SK-N-SH treated with all-trans-retinoic acid at 6 μM for 48 hours (cell line): Measurements from ENCODE around the gene PIGN.

Experiments
- ATAC-seq: fragments of 200-7000 bp; cut with Tn5 transposase; 3 replicates; pipeline ENCODE4 v1.9.1; 2020; ENCODE audit warnings: mild to moderate bottlenecking, moderate library complexity
- ARNTL ChIP-seq: fragments of 450-650 bp; formaldehyde crosslinking; IDR thresholded peaks from 2 replicates; pipeline ENCODE4 v1.5.0; 2020; ENCODE audit warnings: low read depth, mild to moderate bottlenecking, moderate library complexity, borderline replicate concordance
- BACH2 ChIP-seq: fragments of 250-450 bp; sonication (Bioruptor Pico); IDR thresholded peaks from 2 replicates; pipeline ENCODE4 v1.9.0; 2021; ENCODE audit warnings: mild to moderate bottlenecking, borderline replicate concordance
- CREB5 ChIP-seq: fragments of 250-450 bp; sonication (Bioruptor Pico); IDR thresholded peaks from 2 replicates; pipeline ENCODE4 v1.5.1; 2020; ENCODE audit warnings: low read depth, mild to moderate bottlenecking, moderate library complexity
- CSDC2 ChIP-seq: fragments of 250-450 bp; sonication (Bioruptor Pico); IDR thresholded peaks from 2 replicates; pipeline ENCODE4 v1.5.0; 2020; ENCODE audit warnings: mild to moderate bottlenecking, moderate library complexity
- CSRNP3 ChIP-seq: fragments of 250-450 bp; sonication (Bioruptor Pico); IDR thresholded peaks from 2 replicates; pipeline ENCODE4 v1.5.1; 2021; ENCODE audit warnings: mild to moderate bottlenecking, moderate library complexity
- ESRRG ChIP-seq: fragments of 250-450 bp; sonication (Bioruptor Pico); IDR thresholded peaks from 2 replicates; pipeline ENCODE4 v1.6.1; 2021; ENCODE audit warnings: mild to moderate bottlenecking
- GLIS3 ChIP-seq: fragments of 250-450 bp; sonication (Bioruptor Pico); IDR thresholded peaks from 2 replicates; pipeline ENCODE4 v1.5.0; 2020; ENCODE audit warnings: mild to moderate bottlenecking, moderate library complexity
- ISL1 ChIP-seq: fragments of 250-450 bp; sonication (Bioruptor Pico); IDR thresholded peaks from 2 replicates; pipeline ENCODE4 v2.1.2; 2022; ENCODE audit warnings: mild to moderate bottlenecking, moderate library complexity
- OSR1 ChIP-seq: fragments of 250-450 bp; sonication (Bioruptor Pico); IDR thresholded peaks from 2 replicates; pipeline ENCODE4 v1.8.0; 2022; ENCODE audit warnings: moderate library complexity, mild to moderate bottlenecking, inconsistent platforms
- PATZ1 ChIP-seq: fragments of 250-450 bp; sonication (Bioruptor Pico); IDR thresholded peaks from 2 replicates; pipeline ENCODE4 v1.8.0; 2020; ENCODE audit warnings: mild to moderate bottlenecking, moderate library complexity, borderline replicate concordance
- POU6F1 ChIP-seq: fragments of 250-450 bp; sonication (Bioruptor Pico); IDR thresholded peaks from 2 replicates; pipeline ENCODE4 v1.8.0; 2021; ENCODE audit warnings: low read depth, mild to moderate bottlenecking, moderate library complexity, borderline replicate concordance
- PPARA ChIP-seq: fragments of 250-450 bp; sonication (Bioruptor Pico); IDR thresholded peaks from 2 replicates; pipeline ENCODE4 v1.5.0; 2020; ENCODE audit warnings: mild to moderate bottlenecking, borderline replicate concordance
- RARB ChIP-seq: fragments of 250-450 bp; sonication (Bioruptor Pico); IDR thresholded peaks from 2 replicates; pipeline ENCODE4 v1.8.0; 2021; ENCODE audit warnings: mild to moderate bottlenecking, moderate library complexity
- SNAI2 ChIP-seq: fragments of 250-450 bp; sonication (Bioruptor Pico); IDR thresholded peaks from 2 replicates; pipeline ENCODE4 v1.5.0; 2020; ENCODE audit warnings: mild to moderate bottlenecking, moderate library complexity
- TCF4 ChIP-seq: fragments of 250-450 bp; sonication (Bioruptor Pico); IDR thresholded peaks from 2 replicates; pipeline ENCODE4 v1.8.0; 2021; ENCODE audit warnings: mild to moderate bottlenecking, moderate library complexity, borderline replicate concordance
- TOX ChIP-seq: fragments of 250-450 bp; sonication (Bioruptor Pico); IDR thresholded peaks from 2 replicates; pipeline ENCODE4 v1.8.0; 2021; ENCODE audit warnings: mild to moderate bottlenecking, moderate library complexity, borderline replicate concordance
- TSHZ2 ChIP-seq: fragments of 250-450 bp; sonication (Bioruptor Pico); IDR thresholded peaks from 2 replicates; pipeline ENCODE4 v1.5.0; 2020; ENCODE audit warnings: mild to moderate bottlenecking, moderate library complexity
- ZC3H10 ChIP-seq: fragments of 250-450 bp; sonication (Bioruptor Pico); IDR thresholded peaks from 2 replicates; pipeline ENCODE4 v1.5.1; 2021; ENCODE audit warnings: mild to moderate bottlenecking, moderate library complexity
- ZFP3 ChIP-seq: fragments of 250-450 bp; sonication (Bioruptor Pico); IDR thresholded peaks from 2 replicates; pipeline ENCODE4 v1.5.0; 2020; ENCODE audit warnings: mild to moderate bottlenecking, moderate library complexity
- ZFP30 ChIP-seq: fragments of 450-650 bp; formaldehyde crosslinking; IDR thresholded peaks from 2 replicates; pipeline ENCODE4 v1.5.0; 2022; ENCODE audit warnings: mild to moderate bottlenecking, moderate library complexity
- ZNF565 ChIP-seq: fragments of 450-650 bp; formaldehyde crosslinking; conservative IDR thresholded peaks from 2 replicates; pipeline ENCODE4 v1.5.0; 2020; ENCODE audit warnings: low read depth, mild to moderate bottlenecking, moderate library complexity
- ZNF70 ChIP-seq: fragments of 450-650 bp; formaldehyde crosslinking; IDR thresholded peaks from 2 replicates; pipeline ENCODE4 v1.5.0; 2020; ENCODE audit warnings: mild to moderate bottlenecking, moderate library complexity
- ZNF8 ChIP-seq: fragments of 450-650 bp; formaldehyde crosslinking; IDR thresholded peaks from 2 replicates; pipeline ENCODE4 v1.5.0; 2020; ENCODE audit warnings: mild to moderate bottlenecking, moderate library complexity

PIGN gene

GRCh38 chr18:62198259-62198658, 11.4 kb upstream of the PIGN start:
- no peak for TF ChIP-seq ISL1 (CRISPR knock-in tag)
- TF ChIP-seq TOX (CRISPR knock-in tag), result no peak
- TF ChIP-seq CREB5 (CRISPR knock-in tag), result no peak
- TF ChIP-seq ZNF70 (CRISPR knock-in tag), result no peak
- ATAC-seq, result no peak

- TF ChIP-seq RARB (CRISPR knock-in tag), result no peak
- TF ChIP-seq ZNF565, result no peak
- no peak for TF ChIP-seq ZNF70 (CRISPR knock-in tag)
- TF ChIP-seq ARNTL, result no peak
- TF ChIP-seq ZFP3 (CRISPR knock-in tag), result no peak
- no peak for TF ChIP-seq ESRRG (CRISPR knock-in tag)
- no peak for TF ChIP-seq ZC3H10 (CRISPR knock-in tag)
- TF ChIP-seq CSDC2 (CRISPR knock-in tag), result no peak
- no peak for TF ChIP-seq OSR1 (CRISPR knock-in tag)
- no peak for TF ChIP-seq SNAI2 (CRISPR knock-in tag)
- no peak for TF ChIP-seq CSRNP3 (CRISPR knock-in tag)
- TF ChIP-seq TOX (CRISPR knock-in tag), result no peak
- TF ChIP-seq ZNF8 (CRISPR knock-in tag), result no peak
- TF ChIP-seq PATZ1 (CRISPR knock-in tag), result no peak
- no peak for ATAC-seq
Observed at GRCh38 chr18:62196980-62197379, 10.1 kb upstream of the PIGN start.

- TF ChIP-seq ZFP30 (CRISPR knock-in tag) (no peak), SNAI2 (CRISPR knock-in tag) (no peak), TSHZ2 (CRISPR knock-in tag) (no peak), GLIS3 (CRISPR knock-in tag) (no peak), TOX (CRISPR knock-in tag) (no peak), ESRRG (CRISPR knock-in tag) (no peak), PPARA (CRISPR knock-in tag) (no peak), CREB5 (CRISPR knock-in tag) (no peak), TCF4 (CRISPR knock-in tag) (no peak), ISL1 (CRISPR knock-in tag) (no peak), ZNF8 (CRISPR knock-in tag) (no peak), BACH2 (CRISPR knock-in tag) (no peak), ZFP3 (CRISPR knock-in tag) (no peak), OSR1 (CRISPR knock-in tag) (no peak), ZNF70 (CRISPR knock-in tag) (no peak), POU6F1 (CRISPR knock-in tag) (no peak), CSRNP3 (CRISPR knock-in tag) (no peak), ARNTL (no peak), RARB (CRISPR knock-in tag) (no peak), CSDC2 (CRISPR knock-in tag) (no peak)
- no peak for ATAC-seq
Observed at GRCh38 chr18:62196079-62196478, 9.2 kb upstream of the PIGN start.
